ENCODE results near the gene IRF4. TPM values are rescaled to one million over a fixed set of nuclear protein-coding genes. Genes with fewer than 3 reads are reported as not detected.

Gene IRF4
- total and polyA plus RNA-seq, 2 experiments from 2014 or later: 1.3 to 1.9 TPM

DNA sequence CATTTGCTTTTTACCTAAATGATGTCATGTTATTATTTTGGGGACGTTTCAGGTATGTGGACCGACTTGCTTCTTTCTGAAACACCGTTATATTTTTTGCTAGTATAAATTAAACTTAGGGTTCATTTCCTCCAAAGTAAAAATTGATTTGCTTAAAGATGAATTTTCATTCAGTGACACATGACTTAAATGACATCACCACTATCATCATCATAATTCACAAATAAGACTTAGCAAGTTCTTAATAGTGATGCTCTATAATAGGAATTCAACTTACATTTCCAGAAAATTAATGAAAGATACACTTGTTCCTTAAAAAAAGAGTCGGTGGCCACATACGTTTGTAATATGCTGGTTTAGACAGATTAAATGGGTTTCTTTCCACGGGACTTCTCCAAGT lies 9.3 kb downstream of the IRF4 start:
- H3K9me2 ChIP-seq (ENCODE audit: insufficient read depth): no peaks in the 10 kb centered on the region
- Mint-ChIP-seq H3K36me3 (ENCODE audit: low read depth) (no peaks in the 10 kb centered on the region), H3K27me3 (ENCODE audit: insufficient read depth, low read depth, poor library complexity) (peaks cover 5% of the 10 kb centered on the region), H3K4me3 (no peak overlapping the region), H3K4me1 (no peaks in the 10 kb centered on the region), H3K27ac (no peak overlapping the region), H3K9me3 (no peaks in the 10 kb centered on the region)
- H4K20me1 ChIP-seq (replicated peaks; ENCODE audit: insufficient read depth): no peaks in the 10 kb centered on the region
- no peak overlapping the region for H3K27ac ChIP-seq (ENCODE audit: low read depth)
- H3K4me3 ChIP-seq: no peak overlapping the region
- TF ChIP-seq EZH2 (IDR thresholded peaks at IDR 0.05; ENCODE audit: low read depth, unreplicated experiment) (no peak), POLR2AphosphoS5 (IDR thresholded peaks at IDR 0.05; ENCODE audit: low read depth) (no peak), STAT1 (IDR thresholded peaks at IDR 0.05; ENCODE audit: unreplicated experiment) (no peak), EZH2phosphoT487 (IDR thresholded peaks at IDR 0.05; ENCODE audit: unreplicated experiment) (no peak), CTCF (conservative IDR thresholded peaks at IDR 0.05; ENCODE audit: low read depth in 2 of 2) (no peak), REST (IDR thresholded peaks at IDR 0.05; ENCODE audit: unreplicated experiment) (no peak), CREB1 (CRISPR knock-in tag; IDR thresholded peaks at IDR 0.05; ENCODE audit: low read depth) (no peak), ZNF331 (CRISPR knock-in tag; IDR thresholded peaks at IDR 0.05; ENCODE audit: low read depth) (no peak), JUNB (IDR thresholded peaks at IDR 0.05; ENCODE audit: unreplicated experiment) (no peak), ZNF114 (CRISPR knock-in tag; IDR thresholded peaks at IDR 0.05) (no peak), NANOG (IDR thresholded peaks at IDR 0.05; ENCODE audit: borderline replicate concordance) (no peak)
- TF ChIP-seq, protein P1, sequence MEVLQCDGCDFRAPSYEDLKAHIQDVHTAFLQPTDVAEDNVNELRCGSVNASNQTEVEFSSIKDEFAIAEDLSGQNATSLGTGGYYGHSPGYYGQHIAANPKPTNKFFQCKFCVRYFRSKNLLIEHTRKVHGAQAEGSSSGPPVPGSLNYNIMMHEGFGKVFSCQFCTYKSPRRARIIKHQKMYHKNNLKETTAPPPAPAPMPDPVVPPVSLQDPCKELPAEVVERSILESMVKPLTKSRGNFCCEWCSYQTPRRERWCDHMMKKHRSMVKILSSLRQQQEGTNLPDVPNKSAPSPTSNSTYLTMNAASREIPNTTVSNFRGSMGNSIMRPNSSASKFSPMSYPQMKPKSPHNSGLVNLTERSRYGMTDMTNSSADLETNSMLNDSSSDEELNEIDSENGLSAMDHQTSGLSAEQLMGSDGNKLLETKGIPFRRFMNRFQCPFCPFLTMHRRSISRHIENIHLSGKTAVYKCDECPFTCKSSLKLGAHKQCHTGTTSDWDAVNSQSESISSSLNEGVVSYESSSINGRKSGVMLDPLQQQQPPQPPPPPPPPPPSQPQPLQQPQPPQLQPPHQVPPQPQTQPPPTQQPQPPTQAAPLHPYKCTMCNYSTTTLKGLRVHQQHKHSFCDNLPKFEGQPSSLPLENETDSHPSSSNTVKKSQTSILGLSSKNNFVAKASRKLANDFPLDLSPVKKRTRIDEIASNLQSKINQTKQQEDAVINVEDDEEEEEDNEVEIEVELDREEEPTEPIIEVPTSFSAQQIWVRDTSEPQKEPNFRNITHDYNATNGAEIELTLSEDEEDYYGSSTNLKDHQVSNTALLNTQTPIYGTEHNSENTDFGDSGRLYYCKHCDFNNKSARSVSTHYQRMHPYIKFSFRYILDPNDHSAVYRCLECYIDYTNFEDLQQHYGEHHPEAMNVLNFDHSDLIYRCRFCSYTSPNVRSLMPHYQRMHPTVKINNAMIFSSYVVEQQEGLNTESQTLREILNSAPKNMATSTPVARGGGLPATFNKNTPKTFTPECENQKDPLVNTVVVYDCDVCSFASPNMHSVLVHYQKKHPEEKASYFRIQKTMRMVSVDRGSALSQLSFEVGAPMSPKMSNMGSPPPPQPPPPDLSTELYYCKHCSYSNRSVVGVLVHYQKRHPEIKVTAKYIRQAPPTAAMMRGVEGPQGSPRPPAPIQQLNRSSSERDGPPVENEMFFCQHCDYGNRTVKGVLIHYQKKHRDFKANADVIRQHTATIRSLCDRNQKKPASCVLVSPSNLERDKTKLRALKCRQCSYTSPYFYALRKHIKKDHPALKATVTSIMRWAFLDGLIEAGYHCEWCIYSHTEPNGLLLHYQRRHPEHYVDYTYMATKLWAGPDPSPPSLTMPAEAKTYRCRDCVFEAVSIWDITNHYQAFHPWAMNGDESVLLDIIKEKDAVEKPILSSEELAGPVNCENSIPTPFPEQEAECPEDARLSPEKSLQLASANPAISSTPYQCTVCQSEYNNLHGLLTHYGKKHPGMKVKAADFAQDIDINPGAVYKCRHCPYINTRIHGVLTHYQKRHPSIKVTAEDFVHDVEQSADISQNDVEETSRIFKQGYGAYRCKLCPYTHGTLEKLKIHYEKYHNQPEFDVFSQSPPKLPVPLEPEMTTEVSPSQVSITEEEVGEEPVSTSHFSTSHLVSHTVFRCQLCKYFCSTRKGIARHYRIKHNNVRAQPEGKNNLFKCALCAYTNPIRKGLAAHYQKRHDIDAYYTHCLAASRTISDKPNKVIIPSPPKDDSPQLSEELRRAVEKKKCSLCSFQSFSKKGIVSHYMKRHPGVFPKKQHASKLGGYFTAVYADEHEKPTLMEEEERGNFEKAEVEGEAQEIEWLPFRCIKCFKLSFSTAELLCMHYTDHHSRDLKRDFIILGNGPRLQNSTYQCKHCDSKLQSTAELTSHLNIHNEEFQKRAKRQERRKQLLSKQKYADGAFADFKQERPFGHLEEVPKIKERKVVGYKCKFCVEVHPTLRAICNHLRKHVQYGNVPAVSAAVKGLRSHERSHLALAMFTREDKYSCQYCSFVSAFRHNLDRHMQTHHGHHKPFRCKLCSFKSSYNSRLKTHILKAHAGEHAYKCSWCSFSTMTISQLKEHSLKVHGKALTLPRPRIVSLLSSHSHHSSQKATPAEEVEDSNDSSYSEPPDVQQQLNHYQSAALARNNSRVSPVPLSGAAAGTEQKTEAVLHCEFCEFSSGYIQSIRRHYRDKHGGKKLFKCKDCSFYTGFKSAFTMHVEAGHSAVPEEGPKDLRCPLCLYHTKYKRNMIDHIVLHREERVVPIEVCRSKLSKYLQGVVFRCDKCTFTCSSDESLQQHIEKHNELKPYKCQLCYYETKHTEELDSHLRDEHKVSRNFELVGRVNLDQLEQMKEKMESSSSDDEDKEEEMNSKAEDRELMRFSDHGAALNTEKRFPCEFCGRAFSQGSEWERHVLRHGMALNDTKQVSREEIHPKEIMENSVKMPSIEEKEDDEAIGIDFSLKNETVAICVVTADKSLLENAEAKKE (CRISPR knock-in tag; IDR thresholded peaks at IDR 0.05): no peak
- TF ChIP-seq, protein P2, sequence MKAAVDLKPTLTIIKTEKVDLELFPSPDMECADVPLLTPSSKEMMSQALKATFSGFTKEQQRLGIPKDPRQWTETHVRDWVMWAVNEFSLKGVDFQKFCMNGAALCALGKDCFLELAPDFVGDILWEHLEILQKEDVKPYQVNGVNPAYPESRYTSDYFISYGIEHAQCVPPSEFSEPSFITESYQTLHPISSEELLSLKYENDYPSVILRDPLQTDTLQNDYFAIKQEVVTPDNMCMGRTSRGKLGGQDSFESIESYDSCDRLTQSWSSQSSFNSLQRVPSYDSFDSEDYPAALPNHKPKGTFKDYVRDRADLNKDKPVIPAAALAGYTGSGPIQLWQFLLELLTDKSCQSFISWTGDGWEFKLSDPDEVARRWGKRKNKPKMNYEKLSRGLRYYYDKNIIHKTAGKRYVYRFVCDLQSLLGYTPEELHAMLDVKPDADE (IDR thresholded peaks at IDR 0.05): no peak
- H3K27me3 ChIP-seq (ENCODE audit: insufficient read depth): peaks cover 2% of the 10 kb centered on the region; the same call in 1 of the 2 replicates
- H3K4me2 ChIP-seq: no peak overlapping the region
- H3K36me3 ChIP-seq (ENCODE audit: insufficient read depth): no peaks in the 10 kb centered on the region
- no peaks in the 10 kb centered on the region for H3F3A ChIP-seq (replicated peaks; ENCODE audit: low read depth)
- no peak overlapping the region for H2AFZ ChIP-seq
- no peaks in the 10 kb centered on the region for H3K79me2 ChIP-seq (replicated peaks; ENCODE audit: insufficient read depth)
- ATAC-seq (no peak), DNase-seq (ENCODE audit: low spot score) (no peak)
- no peaks in the 10 kb centered on the region for H3K4me1 ChIP-seq (ENCODE audit: insufficient read depth)

Measured in GM23338 (cell line).